ENCODE measurements around the gene KLF2.

DNA sequence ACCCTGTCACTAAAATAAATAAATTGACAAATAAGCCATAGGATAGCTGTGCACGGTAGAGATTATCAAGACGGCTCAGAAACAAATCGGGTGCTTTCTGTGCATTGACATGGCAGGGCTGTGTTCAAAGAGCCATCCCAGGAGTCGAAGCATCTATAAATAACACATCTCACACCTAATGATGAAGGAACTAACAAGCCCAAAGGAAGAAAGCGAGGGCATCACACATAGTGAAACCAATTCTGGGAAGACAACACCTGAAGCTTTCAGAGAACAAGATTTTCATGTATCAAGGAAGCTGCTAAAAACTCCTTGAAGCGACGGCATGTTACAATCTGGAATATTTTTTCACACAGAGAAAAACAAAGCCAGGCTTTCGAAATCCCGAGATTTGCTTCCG lies 36.1 kb downstream of the KLF2 start:
- TF ChIP-seq POLR2A (IDR thresholded peaks at IDR 0.05) (no peak), CTCF (IDR thresholded peaks at IDR 0.05) (no peak), POLR2AphosphoS5 (IDR thresholded peaks at IDR 0.05; ENCODE audit: insufficient read depth in 1 of 2, low read depth in 1 of 2) (no peak)
